LoVo (cell line): Measurements from ENCODE around the gene LDLRAD3.
"Not testable (repeated sequence)": the region's sequence is repeated elsewhere in the genome, so short reads cannot be mapped to it uniquely, and the experiment has no call there.

ENCODE experiments used
- DNase-seq: peaks from one replicate; pipeline ENCODE4 v3.0.0-alpha.2; 2016; ENCODE audit warnings: low spot score

The LDLRAD3 gene

DNA sequence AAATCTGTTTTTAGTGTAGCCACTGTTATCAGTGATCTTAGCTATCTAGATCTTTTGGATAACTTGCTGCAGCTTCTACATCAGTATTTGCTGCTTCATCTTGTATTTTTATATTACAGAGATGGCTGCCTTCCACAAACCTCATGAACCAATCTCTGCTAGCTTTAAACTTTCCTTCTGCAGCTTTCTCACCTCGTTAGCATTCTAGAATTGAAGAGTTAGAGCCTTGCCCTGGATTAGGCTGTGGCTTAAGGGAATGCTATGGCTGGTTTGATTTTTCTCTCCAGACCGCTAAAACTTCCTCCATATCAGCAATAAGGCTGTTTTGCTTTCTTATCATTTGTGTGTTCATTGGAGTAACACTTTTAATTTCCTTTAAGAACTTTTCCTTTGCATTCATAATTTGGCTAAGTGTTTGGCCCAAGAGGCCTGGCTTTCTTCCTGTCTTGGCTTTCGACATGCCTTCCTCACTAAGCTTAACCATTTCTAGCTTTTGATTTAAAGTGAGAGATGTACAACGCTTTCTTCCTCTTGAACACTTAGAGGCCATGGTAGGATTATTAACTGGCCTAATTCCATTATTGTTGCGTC lies 51.9 kb downstream of the LDLRAD3 start:
- DNase-seq, result no peak

DNA sequence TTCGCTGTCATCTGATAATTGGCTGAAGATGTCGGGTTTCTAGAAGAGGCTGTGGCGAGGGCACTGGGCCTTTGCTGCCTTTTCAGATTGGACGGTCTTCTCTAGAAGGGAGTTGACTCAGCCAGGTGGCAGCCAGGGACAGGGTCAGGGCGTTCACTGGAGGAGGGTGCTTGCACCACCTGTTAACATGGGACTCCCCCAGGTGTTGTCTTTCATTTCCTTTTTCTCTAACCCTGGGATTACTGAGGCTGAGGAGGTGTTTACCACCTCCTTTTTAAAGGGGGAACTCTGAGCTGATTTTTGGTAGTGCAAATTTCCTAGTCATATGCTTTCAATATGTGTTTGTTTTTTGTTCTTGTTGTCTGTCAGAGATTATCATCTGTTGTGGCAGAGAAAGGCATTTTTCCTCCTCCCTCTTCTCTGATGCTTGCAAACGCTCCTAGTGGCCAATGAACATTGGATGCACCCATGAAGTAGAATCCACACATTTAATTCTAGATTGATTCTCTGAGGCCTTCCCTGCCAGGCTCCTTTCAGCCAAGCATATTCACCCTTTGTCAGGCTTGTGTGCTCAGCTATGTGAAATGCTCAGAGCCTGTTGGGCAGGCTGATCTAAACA lies 54.1 kb downstream of the LDLRAD3 start:
- DNase-seq, result no peak

DNA sequence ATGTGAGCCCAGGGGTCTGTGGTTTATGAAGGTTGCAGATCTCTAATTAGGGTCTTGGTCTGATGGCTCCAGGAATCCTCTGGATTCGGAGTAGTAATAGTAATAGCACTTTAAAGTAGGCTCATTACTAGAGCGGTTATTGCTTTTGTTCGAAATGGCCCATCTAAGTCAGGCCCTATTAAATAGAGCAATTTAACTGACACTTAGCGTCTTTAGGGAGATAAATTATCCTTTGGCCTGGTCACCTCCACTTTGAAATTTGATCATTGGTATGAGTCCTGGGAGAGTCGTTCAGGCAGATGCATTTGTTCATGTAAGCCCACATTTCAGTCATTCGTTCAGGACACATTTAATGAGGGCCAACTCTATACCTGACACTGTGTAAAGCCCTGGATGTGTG lies 54.8 kb downstream of the LDLRAD3 start:
- no peak for DNase-seq

DNA sequence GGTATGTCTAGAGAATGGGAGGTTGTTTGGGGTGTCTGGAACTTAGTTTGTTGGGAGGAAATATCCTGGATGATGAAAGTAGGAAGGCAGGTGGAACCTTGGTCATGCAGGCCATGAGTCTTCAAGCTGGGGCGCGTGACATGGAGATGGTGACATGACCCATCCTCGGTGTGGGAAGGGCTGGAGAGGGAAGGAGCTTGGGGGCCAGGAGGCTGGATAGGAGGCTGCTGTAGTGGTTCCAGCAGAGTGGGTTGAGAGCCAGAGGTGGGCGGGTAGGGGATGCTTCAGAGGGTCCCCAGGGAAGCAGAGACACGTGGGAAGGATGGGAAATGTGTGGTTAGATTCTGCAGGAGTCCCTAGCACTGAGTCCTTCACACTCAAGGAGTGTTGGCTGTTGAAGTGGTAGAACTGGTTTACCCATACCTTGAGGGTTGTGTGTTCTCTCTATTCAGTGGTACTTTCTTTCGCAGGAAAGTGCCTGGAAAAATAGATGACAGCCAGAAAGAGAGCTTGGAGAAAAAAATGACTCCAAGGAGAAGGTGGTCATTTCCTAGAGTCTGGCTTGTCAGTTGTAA lies 56.8 kb downstream of the LDLRAD3 start:
- no peak for DNase-seq

DNA sequence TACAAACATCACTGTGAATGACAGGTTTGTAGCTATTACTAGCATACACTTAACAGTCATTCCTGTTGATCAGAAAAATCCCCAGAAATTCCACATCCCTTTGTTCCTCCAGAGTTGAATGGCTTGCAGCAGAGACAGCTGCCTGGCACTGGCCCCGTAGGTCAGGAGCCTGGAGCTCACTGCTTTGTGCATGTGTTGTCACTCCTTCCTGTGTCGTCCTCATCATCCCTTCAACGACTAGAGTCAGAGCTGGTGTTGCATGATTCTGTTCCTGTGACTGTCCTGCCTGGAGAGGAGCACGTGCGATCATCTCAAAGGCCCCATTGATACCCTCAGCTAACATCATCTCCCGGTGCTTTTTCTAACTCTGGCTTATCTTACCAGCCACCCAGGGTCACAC lies 58.3 kb downstream of the LDLRAD3 start:
- DNase-seq, result no peak

DNA sequence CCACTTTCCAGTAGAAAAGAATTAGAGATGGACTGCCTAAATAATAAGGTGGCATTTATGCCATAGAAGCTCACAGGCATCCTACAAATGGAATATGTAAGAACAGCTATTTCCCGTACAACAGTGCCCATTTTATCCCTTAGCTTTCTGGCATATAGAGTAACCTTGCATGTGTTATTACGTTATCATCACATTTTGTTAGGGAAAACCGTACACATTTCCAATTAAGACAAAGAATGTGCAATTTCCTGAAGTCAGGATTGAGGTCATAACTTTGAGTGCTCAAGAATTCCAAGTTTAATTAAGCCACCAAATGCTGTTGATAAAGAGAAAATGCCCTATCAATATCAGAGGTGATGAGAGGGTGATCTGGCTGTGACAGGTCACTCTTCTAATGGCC lies 58.9 kb downstream of the LDLRAD3 start:
- DNase-seq, result no peak

DNA sequence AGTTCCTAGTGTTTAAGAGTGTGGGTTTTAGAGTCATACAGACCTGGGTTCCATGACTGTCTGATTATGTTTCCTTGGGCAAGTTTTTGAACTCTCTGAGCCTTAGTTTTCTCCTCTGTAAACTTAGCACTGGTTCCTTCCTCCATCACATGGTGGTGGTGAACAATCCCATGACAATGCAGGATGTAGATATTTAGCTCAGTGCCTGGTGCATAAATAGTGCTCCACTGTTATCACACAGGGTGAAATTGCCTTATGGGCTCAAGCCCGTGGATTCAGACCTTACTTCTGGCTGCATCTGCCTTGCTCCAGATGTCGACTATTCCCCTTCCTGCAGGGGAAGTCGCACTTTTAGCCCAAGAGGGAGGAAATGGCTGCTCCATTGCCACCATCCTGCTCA lies 62.7 kb downstream of the LDLRAD3 start:
- DNase-seq, result no peak

DNA sequence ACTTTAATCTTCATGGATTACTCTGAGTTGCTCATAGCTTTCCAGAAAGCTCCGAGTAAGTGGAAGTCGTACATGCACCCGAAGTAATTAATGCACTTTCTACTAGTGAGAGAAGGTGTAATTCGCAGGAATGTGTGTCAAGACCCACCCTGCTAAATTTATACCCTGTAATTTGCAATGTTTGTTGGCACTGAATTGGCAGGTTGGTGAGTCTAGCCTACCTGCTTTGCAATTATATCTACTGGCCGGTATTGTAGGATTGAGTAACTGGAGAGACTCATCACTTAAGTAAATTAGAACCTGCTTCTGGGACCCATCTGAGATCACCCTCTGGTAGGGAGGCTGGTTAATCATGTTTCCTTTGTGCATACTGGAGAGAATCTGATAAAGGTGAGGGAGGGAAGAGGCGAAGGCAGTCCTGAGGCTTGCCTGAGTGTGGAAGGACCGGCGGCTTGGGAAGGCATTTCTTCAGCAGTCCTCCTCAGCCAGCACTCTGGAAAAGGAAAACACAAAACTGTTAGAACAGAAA lies 63.3 kb downstream of the LDLRAD3 start:
- DNase-seq, result no peak

DNA sequence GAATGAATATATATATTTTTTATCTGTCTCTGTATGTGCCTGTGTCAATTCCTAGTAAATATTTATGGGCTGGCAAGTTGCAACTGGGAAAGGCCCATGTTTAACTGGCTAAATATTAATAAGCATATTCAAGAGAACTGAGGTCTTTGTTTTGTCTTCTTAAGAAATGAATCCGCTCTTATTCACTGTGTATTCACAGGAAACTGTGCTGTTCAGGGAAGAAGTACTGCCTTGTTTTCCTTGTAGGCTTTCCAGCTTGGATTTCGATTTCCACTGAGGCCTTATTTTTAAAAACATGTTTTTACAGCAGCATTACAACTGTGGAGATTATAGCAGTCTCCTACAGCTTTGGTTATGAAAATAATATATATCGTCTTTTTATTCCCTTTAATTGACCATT lies 64.7 kb downstream of the LDLRAD3 start:
- no peak for DNase-seq

DNA sequence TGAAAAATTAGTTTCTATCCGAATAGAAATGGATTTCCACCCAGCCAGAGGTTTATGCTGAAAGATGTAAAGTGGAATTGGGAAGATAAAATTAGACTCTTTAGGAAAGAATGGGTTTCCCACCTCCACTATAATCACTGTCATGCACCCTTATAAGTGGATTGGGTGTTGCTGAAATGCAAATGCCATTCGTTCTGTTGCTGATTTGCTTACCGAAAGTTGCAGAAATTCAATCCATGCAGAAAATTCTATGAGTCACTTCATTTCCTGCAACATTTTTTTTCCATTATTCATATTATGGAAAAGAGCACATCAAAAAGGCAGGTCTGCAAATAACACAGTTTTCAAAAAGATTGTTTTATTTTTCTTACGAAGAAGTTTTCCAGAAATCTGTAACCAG lies 65.6 kb downstream of the LDLRAD3 start:
- no peak for DNase-seq

DNA sequence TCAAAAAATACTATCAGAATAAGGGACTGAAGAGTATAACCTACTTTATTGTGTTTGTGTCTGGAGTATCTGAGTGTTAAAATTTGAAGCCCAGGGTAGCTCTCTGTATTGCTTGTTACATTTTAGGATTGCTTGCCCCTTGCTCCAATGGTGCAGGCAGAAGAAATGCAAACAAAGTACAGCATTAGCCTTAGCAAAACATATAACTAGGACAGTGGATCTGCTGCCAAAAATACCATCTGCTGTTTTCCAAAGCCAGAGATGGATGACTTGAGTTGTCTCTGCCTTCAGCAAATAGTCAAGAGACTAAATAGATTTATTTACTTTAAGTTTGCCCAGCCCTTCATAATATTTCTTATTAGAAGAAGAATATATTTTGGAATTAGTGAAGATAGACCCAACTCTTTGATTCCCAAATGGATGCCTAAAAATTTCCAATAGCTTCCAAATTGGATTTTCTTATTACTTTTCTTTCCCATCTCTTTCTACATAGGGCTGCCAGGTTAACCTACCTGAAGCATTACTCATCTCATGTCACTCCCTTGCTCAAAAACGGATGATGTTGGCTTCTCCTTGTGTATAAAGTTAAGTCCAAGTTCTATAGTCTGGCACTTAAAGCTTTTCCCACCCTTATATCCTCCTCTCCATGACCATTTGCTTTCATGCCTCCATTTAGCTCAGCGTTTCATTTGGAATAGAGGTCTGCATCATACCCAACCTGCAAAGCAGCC lies 66.3 kb downstream of the LDLRAD3 start:
- DNase-seq, result no peak

DNA sequence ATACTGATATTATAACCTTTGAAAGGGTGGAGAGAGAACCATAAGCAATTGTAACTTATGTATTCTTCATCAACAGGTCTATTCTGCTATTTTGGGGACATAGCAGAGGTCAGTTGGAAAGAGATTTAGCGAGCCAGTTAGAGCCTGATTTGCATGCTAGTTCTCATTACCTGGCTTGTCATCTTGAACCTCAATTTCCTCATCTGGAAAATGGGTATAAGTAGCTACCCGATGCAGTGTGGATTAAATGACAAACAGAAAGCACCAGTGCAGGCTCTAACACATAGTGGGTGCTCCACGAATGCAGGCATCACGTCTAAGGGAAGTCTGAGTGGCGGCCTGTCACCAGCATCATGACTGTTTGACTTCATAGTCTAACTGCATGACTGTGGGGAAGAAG lies 67.7 kb downstream of the LDLRAD3 start:
- DNase-seq, result no peak

DNA sequence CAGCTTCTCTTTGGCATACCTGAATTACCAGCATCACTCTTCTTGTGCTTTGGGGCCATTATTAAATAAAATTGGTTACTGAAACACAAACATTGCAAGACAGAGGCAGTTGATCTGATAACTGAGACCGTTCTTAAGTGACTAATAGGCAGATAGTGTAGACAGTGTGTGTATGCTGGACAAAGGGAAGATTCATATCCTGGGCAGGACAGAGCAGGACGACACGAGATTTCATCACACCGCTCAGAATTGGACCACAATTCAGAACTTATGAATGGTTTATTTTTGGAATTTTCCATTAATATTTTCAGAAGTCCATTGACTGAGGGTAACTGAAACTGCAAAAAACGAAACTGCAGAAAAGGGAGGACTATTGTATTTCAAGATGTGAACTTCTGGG lies 68.6 kb downstream of the LDLRAD3 start:
- no peak for DNase-seq

DNA sequence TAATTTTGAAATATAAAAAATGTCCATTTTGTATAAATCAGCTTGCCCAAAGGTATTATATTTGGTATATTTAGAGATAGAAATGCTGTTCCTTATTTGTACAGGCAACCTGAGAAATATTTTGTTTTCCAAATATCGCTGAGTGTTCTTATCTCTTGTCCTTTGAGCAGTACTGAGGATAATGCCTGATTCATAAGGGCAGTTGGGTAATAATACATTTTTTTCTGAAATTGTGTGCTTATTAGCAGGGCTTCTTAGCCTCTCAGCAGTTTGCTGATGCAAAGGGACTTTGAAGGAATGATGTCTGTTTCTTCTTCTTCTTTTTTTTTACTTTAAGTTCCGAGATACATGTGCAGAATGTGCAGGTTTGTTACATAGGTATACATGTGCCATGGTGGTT lies 69.1 kb downstream of the LDLRAD3 start:
- no peak for DNase-seq

DNA sequence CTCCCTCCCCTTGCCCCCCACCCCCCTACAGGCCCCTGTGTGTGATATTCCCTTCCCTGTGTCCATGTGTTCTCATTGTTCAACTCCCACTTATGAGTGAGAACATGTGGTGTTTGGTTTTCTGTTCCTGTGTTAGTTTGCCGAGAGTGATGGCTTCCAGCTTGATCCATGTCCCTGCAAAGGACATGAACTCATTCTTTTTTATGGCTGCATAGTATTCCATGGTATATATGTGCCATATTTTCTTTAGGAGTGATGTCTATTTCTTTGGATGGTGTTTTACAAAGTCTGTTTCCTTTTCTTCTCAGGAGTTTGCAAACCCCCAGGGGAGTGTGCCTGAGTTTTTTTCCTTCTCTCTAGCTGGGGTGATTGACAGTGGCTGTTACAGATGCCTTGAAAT lies 69.6 kb downstream of the LDLRAD3 start:
- not testable (repeated sequence) for DNase-seq

DNA sequence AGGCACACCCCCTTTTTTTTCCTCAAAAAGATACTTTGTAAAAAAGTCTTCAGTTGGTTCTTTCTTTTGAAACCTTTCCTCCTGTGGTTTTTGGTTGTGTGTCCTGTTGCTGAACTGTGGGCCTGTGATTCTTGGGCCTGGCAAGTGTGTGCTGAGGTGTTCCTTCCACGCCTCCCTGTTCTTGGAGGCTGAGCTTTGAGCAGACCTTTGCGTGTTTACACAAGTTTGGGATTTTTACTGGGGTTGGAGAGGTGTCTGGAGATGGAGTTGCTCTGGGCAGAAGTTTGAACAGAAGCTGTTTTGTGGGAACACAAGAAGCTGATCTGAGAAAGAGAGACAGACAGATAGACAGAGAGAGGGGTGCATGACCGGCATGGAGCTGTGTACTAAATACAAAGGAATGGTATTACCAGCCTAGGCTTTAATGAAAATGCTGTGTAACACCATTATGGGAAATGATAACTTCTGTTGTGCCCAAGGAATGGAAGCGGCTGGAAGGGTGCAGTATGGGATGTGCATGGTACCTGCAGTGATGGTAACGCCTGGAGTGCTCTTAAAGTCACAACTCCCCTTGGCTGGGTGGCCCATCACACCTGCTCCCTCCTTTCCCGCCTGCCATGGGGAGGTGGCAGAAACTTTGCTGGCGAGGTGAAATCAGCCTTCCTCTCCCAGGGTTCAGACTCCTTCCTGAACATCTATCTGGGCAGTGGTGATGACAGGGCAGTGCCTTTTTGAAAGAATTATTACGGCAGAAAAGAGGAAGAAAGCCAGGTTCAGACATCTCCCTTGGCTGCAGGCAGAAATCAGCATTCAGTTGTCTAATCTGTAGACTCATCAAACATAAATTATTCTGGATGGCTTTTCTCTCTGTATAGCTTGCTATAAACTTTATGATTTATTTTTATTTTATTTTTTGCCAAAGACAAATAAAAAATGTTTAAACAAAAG lies 70.4 kb downstream of the LDLRAD3 start:
- DNase-seq, result no peak

DNA sequence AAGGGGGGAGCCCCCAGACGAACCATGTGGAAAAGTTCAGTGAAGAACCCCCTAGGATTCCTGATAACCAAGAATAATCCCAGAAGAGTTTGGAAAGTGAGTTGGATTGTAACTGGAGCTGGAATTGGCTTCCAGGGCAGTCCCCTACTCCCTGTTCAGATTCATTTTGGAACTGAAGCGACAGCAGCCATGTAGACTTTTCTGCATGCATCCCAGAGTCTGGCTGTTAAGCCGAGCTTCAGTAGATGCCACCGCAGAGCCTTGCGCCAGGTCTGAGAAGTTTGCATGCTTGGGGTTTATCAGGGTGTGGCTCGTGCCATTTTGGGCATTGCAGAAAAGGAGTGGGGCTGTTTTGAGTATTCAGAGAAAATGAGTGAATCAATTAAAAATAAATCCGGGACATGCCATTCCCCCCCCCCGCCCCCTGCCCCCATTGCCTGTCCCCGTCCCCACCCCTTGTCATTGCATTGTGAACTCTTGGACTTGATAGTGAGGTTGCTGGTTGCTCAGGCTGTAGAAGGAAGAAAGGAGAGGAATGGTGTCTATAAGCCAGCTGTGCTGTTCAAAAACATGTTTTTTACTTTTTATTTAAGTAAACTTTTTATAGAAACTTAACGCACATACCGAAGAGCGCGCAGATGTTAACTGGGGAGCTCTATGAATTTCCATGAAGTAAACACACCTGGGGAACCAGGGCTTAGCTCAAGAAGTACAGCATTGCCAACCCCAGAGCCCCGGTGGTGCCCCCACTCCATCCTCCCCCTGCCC lies 71.2 kb downstream of the LDLRAD3 start:
- no peak for DNase-seq

DNA sequence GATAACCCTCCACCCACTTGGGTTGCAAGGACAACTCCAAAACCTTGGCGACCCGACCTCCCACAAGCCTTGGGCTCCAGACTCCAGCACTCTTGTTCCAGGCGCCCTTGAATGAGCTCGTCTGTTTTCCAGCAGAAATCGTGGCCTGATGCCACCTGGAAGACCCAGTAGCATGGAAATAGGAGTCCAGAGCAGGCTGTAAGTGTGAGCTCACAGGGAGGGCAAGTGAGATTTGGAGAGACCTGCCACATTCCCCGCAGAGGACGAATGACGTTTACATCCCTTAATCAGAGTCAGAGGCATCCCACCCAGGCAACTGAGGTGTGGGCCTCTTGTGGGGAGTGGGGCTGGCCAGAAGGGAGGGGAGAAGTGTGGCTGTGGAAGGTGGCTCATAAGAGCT lies 71.9 kb downstream of the LDLRAD3 start:
- DNase-seq, result no peak

DNA sequence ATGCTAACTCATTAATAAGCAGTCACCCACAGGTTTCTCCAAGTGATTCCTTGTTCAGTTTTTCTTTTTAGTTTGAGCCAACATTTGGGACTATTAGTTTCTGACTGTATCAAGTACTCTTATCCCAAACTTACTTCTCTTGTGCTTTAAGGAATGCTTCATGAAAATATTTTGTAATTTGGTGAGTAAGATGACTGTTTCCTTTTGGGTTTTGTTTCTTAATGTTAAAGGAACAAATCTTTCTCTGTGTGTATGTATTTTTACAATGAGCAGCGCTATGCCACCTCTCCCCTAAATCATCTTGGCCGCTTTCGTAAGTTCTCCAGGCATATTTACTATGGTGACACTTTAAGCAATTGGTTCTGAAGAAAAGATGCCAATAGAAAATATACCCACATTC lies 72.4 kb downstream of the LDLRAD3 start:
- no peak for DNase-seq

DNA sequence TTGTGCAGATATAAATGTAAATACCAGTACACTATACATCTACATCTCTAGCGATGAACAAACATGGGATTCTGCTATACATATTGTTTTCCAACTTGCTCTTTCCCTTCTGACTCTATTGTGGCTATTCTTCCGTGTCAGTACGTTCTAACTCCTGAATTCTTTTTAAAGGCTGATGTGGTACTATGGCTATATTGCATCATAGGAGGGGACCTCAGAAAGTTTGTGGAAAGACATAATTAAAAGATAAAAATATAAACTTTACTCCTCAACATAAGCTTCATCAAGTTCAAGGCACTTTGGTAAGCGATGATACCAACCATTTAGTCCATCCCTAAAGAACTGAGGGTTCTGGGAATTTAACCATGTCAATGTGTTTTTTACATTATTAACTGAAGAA lies 72.8 kb downstream of the LDLRAD3 start:
- DNase-seq, result no peak

DNA sequence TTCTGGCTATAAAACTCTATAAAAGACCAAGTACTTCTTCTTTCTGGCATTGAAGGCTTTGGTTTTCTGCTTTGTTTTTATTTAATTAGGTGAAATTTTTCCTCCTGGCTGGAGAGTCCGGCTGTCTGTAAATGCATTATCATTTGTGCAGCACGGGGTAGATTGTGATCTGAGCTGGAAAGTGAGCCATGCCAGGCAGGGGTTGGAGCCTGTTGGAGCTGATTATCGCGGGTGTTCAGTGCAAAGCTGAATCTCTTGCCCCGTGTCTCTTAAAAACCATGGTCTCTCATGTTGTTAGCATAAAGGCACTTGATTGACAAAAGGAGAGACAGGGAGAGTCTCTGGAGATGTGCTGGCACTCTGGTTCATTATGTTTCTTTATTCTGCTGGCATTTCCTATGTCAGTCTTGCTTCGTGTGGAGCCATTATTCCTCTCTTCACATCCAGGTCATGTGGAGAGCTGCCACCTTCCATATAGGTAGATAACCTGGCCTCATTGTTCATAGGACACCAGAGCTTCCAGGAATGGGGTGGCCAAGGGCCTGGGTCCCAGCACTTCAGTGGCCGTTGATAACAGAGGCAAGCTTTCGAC lies 75.2 kb downstream of the LDLRAD3 start:
- DNase-seq, result no peak
